ENCODE data around the gene NOTO. TPM values are rescaled to one million over a fixed set of nuclear protein-coding genes. Genes with fewer than 3 reads are reported as not detected.

NOTO gene
- polyA plus RNA-seq, 1 donor from 2014 or later = not detected

GRCh38 chr2:73255007-73255644 is 52.8 kb downstream of the NOTO start:
- H3K4me2 ChIP-seq (ENCODE audit: low read length) = no peak overlapping the region
- H3K36me3 ChIP-seq (ENCODE audit: insufficient read depth, low read length) = peaks cover 7% of the 10 kb centered on the region
- H3K9ac ChIP-seq (ENCODE audit: low read length) = no peak overlapping the region
- no peaks in the 10 kb centered on the region for H3F3A ChIP-seq (ENCODE audit: insufficient read depth, low read length, poor library complexity, severe bottlenecking)
- no peaks in the 10 kb centered on the region for H3K27me3 ChIP-seq (ENCODE audit: insufficient read depth, low read depth, low read length)
- H4K20me1 ChIP-seq (ENCODE audit: insufficient read depth) = no peaks in the 10 kb centered on the region
- TF ChIP-seq REST (IDR thresholded peaks at IDR 0.05; ENCODE audit: borderline replicate concordance) (no peak), SMC3 (conservative IDR thresholded peaks at IDR 0.05; ENCODE audit: poor library complexity) (no peak), RAD21 (conservative IDR thresholded peaks at IDR 0.05) (no peak), POLR2AphosphoS5 (IDR thresholded peaks at IDR 0.05) (no peak), EP300 (conservative IDR thresholded peaks at IDR 0.05; ENCODE audit: poor library complexity, severe bottlenecking) (no peak), EZH2 (IDR thresholded peaks at IDR 0.05; ENCODE audit: borderline replicate concordance, insufficient read depth, low read length, poor library complexity, severe bottlenecking) (no peak), TAF1 (IDR thresholded peaks at IDR 0.05; ENCODE audit: low read depth) (no peak), CTCF (IDR thresholded peaks at IDR 0.05; ENCODE audit: poor library complexity, severe bottlenecking) (no peak), MXI1 (conservative IDR thresholded peaks at IDR 0.05; ENCODE audit: poor library complexity, severe bottlenecking) (no peak)
- H3K79me2 ChIP-seq (replicated peaks; ENCODE audit: insufficient read depth, low read length) = no peaks in the 10 kb centered on the region
- no peak overlapping the region for H3K27ac ChIP-seq (ENCODE audit: low read length)
- no peak overlapping the region for H2AFZ ChIP-seq (ENCODE audit: low read depth, low read length)
- H3K9me3 ChIP-seq (ENCODE audit: low read length) = no peaks in the 10 kb centered on the region
- H3K4me3 ChIP-seq (ENCODE audit: low read length) = no peak overlapping the region
- H3K9me2 ChIP-seq (ENCODE audit: insufficient read depth, low read length) = no peaks in the 10 kb centered on the region

GRCh38 chr2:73255907-73256617 is 53.7 kb downstream of the NOTO start:
- no peak overlapping the region for H2AFZ ChIP-seq (ENCODE audit: low read depth, low read length)
- no peaks in the 10 kb centered on the region for H4K20me1 ChIP-seq (ENCODE audit: insufficient read depth)
- H3K36me3 ChIP-seq (ENCODE audit: insufficient read depth, low read length) = peaks cover 7% of the 10 kb centered on the region
- no peaks in the 10 kb centered on the region for H3K9me2 ChIP-seq (ENCODE audit: insufficient read depth, low read length)
- H3K27ac ChIP-seq (ENCODE audit: low read length) = no peak overlapping the region
- no peak for TF ChIP-seq REST (IDR thresholded peaks at IDR 0.05; ENCODE audit: borderline replicate concordance)
- no peak for TF ChIP-seq MXI1 (conservative IDR thresholded peaks at IDR 0.05; ENCODE audit: poor library complexity, severe bottlenecking)
- no peak for TF ChIP-seq EZH2 (IDR thresholded peaks at IDR 0.05; ENCODE audit: borderline replicate concordance, insufficient read depth, low read length, poor library complexity, severe bottlenecking)
- no peak for TF ChIP-seq CTCF (IDR thresholded peaks at IDR 0.05; ENCODE audit: poor library complexity, severe bottlenecking)
- TF ChIP-seq SMC3 (conservative IDR thresholded peaks at IDR 0.05; ENCODE audit: poor library complexity) = no peak
- TF ChIP-seq EP300 (conservative IDR thresholded peaks at IDR 0.05; ENCODE audit: poor library complexity, severe bottlenecking) = no peak
- TF ChIP-seq POLR2AphosphoS5 (IDR thresholded peaks at IDR 0.05) = no peak
- H3F3A ChIP-seq (ENCODE audit: insufficient read depth, low read length, poor library complexity, severe bottlenecking) = no peaks in the 10 kb centered on the region
- no peak overlapping the region for H3K4me2 ChIP-seq (ENCODE audit: low read length)
- H3K9ac ChIP-seq (ENCODE audit: low read length) = no peak overlapping the region
- no peaks in the 10 kb centered on the region for H3K27me3 ChIP-seq (ENCODE audit: insufficient read depth, low read depth, low read length)
- no peaks in the 10 kb centered on the region for H3K9me3 ChIP-seq (ENCODE audit: low read length)
- H3K4me3 ChIP-seq (ENCODE audit: low read length) = no peak overlapping the region
- H3K79me2 ChIP-seq (replicated peaks; ENCODE audit: insufficient read depth, low read length) = no peaks in the 10 kb centered on the region
